ENCODE data around the gene TLCD3B. TPM values are rescaled to one million over a fixed set of nuclear protein-coding genes. Genes with fewer than 3 reads are reported as not detected.

The TLCD3B gene
- total RNA-seq, 2 experiments from 2014 or later = 4.3 to 17.6 TPM

DNA sequence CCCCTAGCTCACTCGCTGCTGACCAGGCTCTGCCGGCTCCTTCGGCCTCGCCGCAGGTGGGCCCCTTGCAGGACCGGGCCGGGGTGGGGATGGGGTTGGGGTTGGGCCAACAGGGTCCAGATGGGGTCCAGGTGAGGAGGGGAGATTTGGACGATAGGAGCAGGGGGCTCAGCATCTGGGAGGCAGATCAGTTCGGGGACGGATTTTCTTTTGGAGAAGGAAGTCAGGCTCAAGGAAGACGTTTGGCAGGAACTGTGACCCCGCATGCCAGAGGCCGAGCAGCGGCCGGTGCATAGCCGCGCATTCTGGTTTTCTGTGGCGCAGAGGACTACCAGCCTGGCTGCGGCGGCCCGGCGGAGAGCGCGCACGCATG, 33.6 kb upstream of the TLCD3B start:
- no peak for DNase-seq (ENCODE audit: low spot score)
- peaks cover 44% of the 10 kb centered on the region for H3K79me2 ChIP-seq (ENCODE audit: insufficient read depth, low read depth, low read length)
- no peak for TF ChIP-seq CTCF (conservative IDR thresholded peaks at IDR 0.05; ENCODE audit: low read length)
- TF ChIP-seq EZH2phosphoT487 (IDR thresholded peaks at IDR 0.05; ENCODE audit: borderline replicate concordance, low read depth, low read length) = no peak
- peaks cover 38% of the 10 kb centered on the region for H3K4me1 ChIP-seq (ENCODE audit: insufficient read depth, low read length, poor library complexity, severe bottlenecking)
- H4K20me1 ChIP-seq (ENCODE audit: insufficient read depth, low read length) = peaks cover 14% of the 10 kb centered on the region
- H3K4me3 ChIP-seq (ENCODE audit: low read depth, low read length, poor library complexity, severe bottlenecking) = peak overlapping the region; percentile 99
- H3K4me2 ChIP-seq (ENCODE audit: low read length) = peak overlapping the region; percentile 93
- ChIA-PET POLR2A (interaction anchor here (0.6 to 2.3 kb wide), 5 partner anchors 9 to 1080 kb away, joined by 3 to 10 read pairs (median 4); partner anchors contain the start of genes LAT, TAOK2 and TBX6), CTCF (ENCODE audit: unreplicated experiment) (interaction anchor here (0.6 kb wide), 1 partner anchor 632 kb away, joined by 14 read pairs; no protein-coding TSS in a partner anchor)
- peak overlapping the region; percentile 86 for H3K27ac ChIP-seq (ENCODE audit: low read depth, low read length, poor library complexity, severe bottlenecking)
- H3K9me3 ChIP-seq (ENCODE audit: low read length) = no peaks in the 10 kb centered on the region
- no peaks in the 10 kb centered on the region for H3K9me2 ChIP-seq (ENCODE audit: insufficient read depth, low read length)
- H2AFZ ChIP-seq (ENCODE audit: low read length) = peak overlapping the region; percentile 47; the same call in 1 of the 2 replicates
- peaks cover 41% of the 10 kb centered on the region for H3K36me3 ChIP-seq (ENCODE audit: insufficient read depth, low read length)
- no TSS peak for BruUV-seq (replicated peaks)
- intact Hi-C loops (cut with micrococcal nuclease; ENCODE audit: unreplicated experiment) = loop anchor here (1.0 to 10.0 kb wide), 3 partner anchors 11 to 290 kb away; partner anchors contain the start of genes CD2BP2 and PPP4C

DNA sequence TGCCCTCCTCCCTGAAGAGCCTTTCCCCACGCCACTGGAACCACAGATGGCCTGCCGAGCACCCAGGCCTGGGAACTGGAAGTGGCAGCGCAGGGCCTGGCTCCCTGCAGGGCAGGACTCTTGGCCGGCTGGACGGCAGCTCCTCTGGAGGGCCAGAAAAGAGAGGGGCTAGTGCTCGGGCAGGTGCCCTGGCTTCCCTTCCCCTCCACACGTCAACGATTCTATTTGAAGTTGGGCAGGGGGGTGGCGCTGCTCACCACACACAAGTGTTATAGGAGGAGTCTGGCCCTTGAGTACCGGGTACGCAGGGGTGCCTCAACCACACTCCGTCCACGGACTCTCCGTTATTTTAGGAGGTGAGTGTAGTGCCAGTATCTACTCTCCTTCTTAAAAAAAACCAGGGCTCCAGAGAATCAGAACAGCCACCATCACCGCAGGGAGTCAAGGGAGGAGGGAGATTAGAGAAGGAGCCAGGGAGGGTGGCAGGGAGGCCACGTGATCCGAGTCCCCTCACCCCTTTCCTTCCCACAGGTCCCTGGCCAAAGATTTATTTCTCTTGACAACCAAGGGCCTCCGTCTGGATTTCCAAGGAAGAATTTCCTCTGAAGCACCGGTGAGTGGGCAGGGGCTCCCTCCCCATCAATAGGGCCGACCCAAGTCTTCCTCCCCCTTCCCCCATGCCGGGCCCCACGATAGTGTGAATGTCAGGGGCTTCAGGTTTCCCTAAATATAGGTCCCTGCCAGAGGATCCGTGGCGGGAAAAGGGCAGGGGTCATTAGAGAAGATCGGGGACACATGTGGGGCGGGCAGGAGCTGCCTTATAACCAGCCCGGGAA, 33.0 kb upstream of the TLCD3B start:
- Histone ChIP-seq H3K36me3 (ENCODE audit: insufficient read depth, low read length) (peaks cover 35% of the 10 kb centered on the region), H3K4me3 (ENCODE audit: low read depth, low read length, poor library complexity, severe bottlenecking) (peak overlapping the region; percentile 99), H4K20me1 (ENCODE audit: insufficient read depth, low read length) (peaks cover 14% of the 10 kb centered on the region), H3K27ac (ENCODE audit: low read depth, low read length, poor library complexity, severe bottlenecking) (peak overlapping the region; percentile 86), H3K9me3 (ENCODE audit: low read length) (no peaks in the 10 kb centered on the region), H3K9me2 (ENCODE audit: insufficient read depth, low read length) (no peaks in the 10 kb centered on the region), H3K4me1 (ENCODE audit: insufficient read depth, low read length, poor library complexity, severe bottlenecking) (peaks cover 32% of the 10 kb centered on the region), H3K4me2 (ENCODE audit: low read length) (peak overlapping the region; percentile 93), H3K79me2 (ENCODE audit: insufficient read depth, low read depth, low read length) (peaks cover 42% of the 10 kb centered on the region), H2AFZ (ENCODE audit: low read length) (peak overlapping the region; percentile 47; the same call in 1 of the 2 replicates)
- BruUV-seq (replicated peaks) = TSS peak; percentile 36
- intact Hi-C loops (cut with micrococcal nuclease; ENCODE audit: unreplicated experiment) = loop anchor here (10.0 kb wide), 1 partner anchor 291 kb away; the partner anchor contains the start of gene CD2BP2
- TF ChIP-seq EZH2phosphoT487 (IDR thresholded peaks at IDR 0.05; ENCODE audit: borderline replicate concordance, low read depth, low read length) = no peak
- TF ChIP-seq CTCF (conservative IDR thresholded peaks at IDR 0.05; ENCODE audit: low read length) = peak; percentile 78
- DNase-seq (ENCODE audit: low spot score) = peak; percentile 87
- POLR2A ChIA-PET = interaction anchor here (0.6 to 2.3 kb wide), 6 partner anchors 9 to 1079 kb away, joined by 3 to 10 read pairs (median 4); partner anchors contain the start of genes LAT and TBX6
- CTCF ChIA-PET (ENCODE audit: unreplicated experiment) = interaction anchor here (0.6 to 1.2 kb wide), 3 partner anchors 9 to 633 kb away, joined by 4 to 14 read pairs (median 4); partner anchors contain the start of gene TBX6
